ENCODE data around the gene RPL36.

DNA sequence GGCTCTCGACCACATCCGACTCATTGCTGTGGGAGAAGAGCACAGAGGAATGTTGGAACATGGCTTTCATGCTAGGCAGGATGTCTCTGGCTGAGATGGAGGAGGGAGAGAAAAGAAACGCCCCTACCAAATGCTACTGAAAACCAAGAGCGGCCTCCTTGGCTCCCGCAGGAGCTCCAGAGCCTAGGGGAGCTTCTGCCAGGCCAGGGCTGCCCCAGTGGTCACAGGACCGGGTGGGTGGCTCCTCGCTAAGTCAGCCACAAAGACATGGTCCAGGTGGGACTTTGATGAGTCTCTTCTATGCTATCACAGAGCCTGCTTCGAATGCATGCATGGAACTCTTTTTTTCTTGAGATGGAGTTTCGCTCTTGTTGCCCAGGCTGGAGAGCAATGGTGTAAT, 23.1 kb downstream of the RPL36 start:
- TF ChIP-seq ELF4 (IDR thresholded peaks at IDR 0.05) (no peak), FOXM1 (IDR thresholded peaks at IDR 0.05; ENCODE audit: borderline replicate concordance) (no peak), NFRKB (IDR thresholded peaks at IDR 0.05) (no peak), ARNT (IDR thresholded peaks at IDR 0.05) (no peak)

All from HEK293T (cell line).